Activated naive CD4-positive, alpha-beta T cell treated with anti-CD3 and anti-CD28 coated beads for 36 hours (primary cell): ENCODE measurements around the gene NFYC. TPM values are rescaled to one million over a fixed set of nuclear protein-coding genes. Genes with fewer than 3 reads are reported as not detected.
A peak's percentile ranks its signal among the peaks of the same experiment; 100 is the strongest.

Experiments
- CTCF ChIA-PET: fragments of 350-600 bp; sonication (Branson Sonifier 250); formaldehyde crosslinking; loops from one replicate; lab custom pipeline; 2021; ENCODE audit warnings: antibody characterized with exemption; lab: Charles Lee
- DNase-seq: peaks from one replicate; pipeline ENCODE4 v3.0.0-alpha.2; 2020
- H3K27ac Mint-ChIP-seq: one replicate; pipeline ENCODE4 v1.8.0; 2021; ENCODE audit warnings: mild to moderate bottlenecking, mixed read lengths
- H3K27me3 Mint-ChIP-seq: one replicate; pipeline ENCODE4 v1.8.0; 2021; ENCODE audit warnings: low read depth, mixed read lengths
- H3K36me3 Mint-ChIP-seq: one replicate; pipeline ENCODE4 v1.8.0; 2021; ENCODE audit warnings: low read depth, mixed read lengths
- H3K4me1 Mint-ChIP-seq: one replicate; pipeline ENCODE4 v1.8.0; 2021; ENCODE audit warnings: low read depth, mixed read lengths
- H3K4me3 Mint-ChIP-seq: one replicate; pipeline ENCODE4 v1.8.0; 2021; ENCODE audit warnings: mild to moderate bottlenecking, moderate library complexity, mixed read lengths
- H3K9me3 Mint-ChIP-seq: one replicate; pipeline ENCODE4 v1.8.0; 2021; ENCODE audit warnings: mixed read lengths
- intact Hi-C: fragments of 100-400 bp; cut with micrococcal nuclease; formaldehyde crosslinking; loops from one replicate; pipeline ENCODE4 v1.15.1; 2023
- total RNA-seq, 2 experiments: library from RNA; stranded (reverse); gene quantifications; one replicate each; pipeline ENCODE4 v1.2.3, GENCODE V29; 2021

The NFYC gene
- total RNA-seq, 2 experiments from 2014 or later: 53.5 to 63.1 TPM

- peaks cover 51% of the 10 kb centered on the region for H3K36me3 Mint-ChIP-seq
- intact Hi-C loops: no loop called here
- no peak overlapping the region for H3K4me3 Mint-ChIP-seq
- H3K27ac Mint-ChIP-seq: no peak overlapping the region
- H3K9me3 Mint-ChIP-seq: no peaks in the 10 kb centered on the region
- no peaks in the 10 kb centered on the region for H3K27me3 Mint-ChIP-seq
- H3K4me1 Mint-ChIP-seq: peaks cover 58% of the 10 kb centered on the region
- CTCF ChIA-PET: interaction anchor here (0.7 to 0.9 kb wide), 2 partner anchors 29 to 30 kb away, joined by 3 to 4 read pairs; no protein-coding TSS in a partner anchor
- no peak for DNase-seq
Observed at GRCh38 chr1:40743860-40744259, 52.4 kb downstream of the NFYC start.

GRCh38 chr1:40745176-40745575 is 53.7 kb downstream of the NFYC start:
- H3K4me3 Mint-ChIP-seq: no peak overlapping the region
- peaks cover 45% of the 10 kb centered on the region for H3K36me3 Mint-ChIP-seq
- no peaks in the 10 kb centered on the region for H3K27me3 Mint-ChIP-seq
- CTCF ChIA-PET: interaction anchor here (1.1 kb wide), 1 partner anchor 19 kb away, joined by 3 read pairs; no protein-coding TSS in a partner anchor
- H3K9me3 Mint-ChIP-seq: no peaks in the 10 kb centered on the region
- DNase-seq: no peak
- no peak overlapping the region for H3K27ac Mint-ChIP-seq
- intact Hi-C loops: no loop called here
- H3K4me1 Mint-ChIP-seq: peaks cover 50% of the 10 kb centered on the region

- H3K36me3 Mint-ChIP-seq: peaks cover 42% of the 10 kb centered on the region
- H3K27me3 Mint-ChIP-seq: no peaks in the 10 kb centered on the region
- intact Hi-C loops: no loop called here
- H3K9me3 Mint-ChIP-seq: no peaks in the 10 kb centered on the region
- CTCF ChIA-PET: interaction anchor here (0.8 to 3.0 kb wide), 2 partner anchors 26 to 28 kb away, joined by 3 to 7 read pairs; no protein-coding TSS in a partner anchor
- no peak overlapping the region for H3K27ac Mint-ChIP-seq
- peaks cover 43% of the 10 kb centered on the region for H3K4me1 Mint-ChIP-seq
- no peak overlapping the region for H3K4me3 Mint-ChIP-seq
- DNase-seq: no peak
Observed at GRCh38 chr1:40746344-40747090, 55.0 kb downstream of the NFYC start.

GRCh38 chr1:40748841-40749718 is 57.6 kb downstream of the NFYC start:
- Mint-ChIP-seq H3K36me3 (peaks cover 40% of the 10 kb centered on the region), H3K4me3 (no peak overlapping the region), H3K27ac (no peak overlapping the region), H3K27me3 (no peaks in the 10 kb centered on the region), H3K4me1 (peaks cover 41% of the 10 kb centered on the region), H3K9me3 (no peaks in the 10 kb centered on the region)
- intact Hi-C loops: no loop called here
- CTCF ChIA-PET: interaction anchor here (1.2 to 3.0 kb wide), 2 partner anchors 10 to 25 kb away, joined by 3 to 7 read pairs; no protein-coding TSS in a partner anchor
- no peak for DNase-seq

DNA sequence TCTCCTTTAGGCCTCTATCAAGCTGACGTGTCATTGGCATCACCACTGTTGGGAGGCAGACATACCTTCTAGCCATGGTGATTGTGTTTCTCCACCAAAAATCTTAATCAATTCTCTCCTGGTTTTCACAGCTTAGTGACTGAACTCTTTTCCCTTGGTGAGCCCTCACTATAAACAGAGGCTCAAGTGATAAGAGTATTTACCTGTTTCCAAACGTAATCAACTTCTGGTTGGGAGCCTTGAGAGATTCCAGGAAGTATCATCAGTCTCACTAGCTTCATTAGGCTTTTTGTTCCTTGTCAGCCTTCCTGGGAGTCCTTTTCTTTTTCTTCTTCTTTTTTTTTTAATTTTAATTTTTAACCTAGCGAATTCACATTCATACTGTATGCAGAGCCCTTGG is 58.3 kb downstream of the NFYC start:
- CTCF ChIA-PET: no interaction called here
- Mint-ChIP-seq H3K36me3 (peaks cover 47% of the 10 kb centered on the region), H3K4me3 (no peak overlapping the region), H3K27ac (no peak overlapping the region), H3K9me3 (no peaks in the 10 kb centered on the region), H3K27me3 (no peaks in the 10 kb centered on the region), H3K4me1 (peaks cover 35% of the 10 kb centered on the region)
- no peak for DNase-seq
- intact Hi-C loops: no loop called here

GRCh38 chr1:40750451-40750908 is 59.0 kb downstream of the NFYC start:
- no peaks in the 10 kb centered on the region for H3K27me3 Mint-ChIP-seq
- no peak for DNase-seq
- H3K4me3 Mint-ChIP-seq: no peak overlapping the region
- intact Hi-C loops: no loop called here
- CTCF ChIA-PET: no interaction called here
- H3K36me3 Mint-ChIP-seq: peaks cover 45% of the 10 kb centered on the region
- H3K27ac Mint-ChIP-seq: no peak overlapping the region
- peaks cover 31% of the 10 kb centered on the region for H3K4me1 Mint-ChIP-seq
- H3K9me3 Mint-ChIP-seq: no peaks in the 10 kb centered on the region

DNA sequence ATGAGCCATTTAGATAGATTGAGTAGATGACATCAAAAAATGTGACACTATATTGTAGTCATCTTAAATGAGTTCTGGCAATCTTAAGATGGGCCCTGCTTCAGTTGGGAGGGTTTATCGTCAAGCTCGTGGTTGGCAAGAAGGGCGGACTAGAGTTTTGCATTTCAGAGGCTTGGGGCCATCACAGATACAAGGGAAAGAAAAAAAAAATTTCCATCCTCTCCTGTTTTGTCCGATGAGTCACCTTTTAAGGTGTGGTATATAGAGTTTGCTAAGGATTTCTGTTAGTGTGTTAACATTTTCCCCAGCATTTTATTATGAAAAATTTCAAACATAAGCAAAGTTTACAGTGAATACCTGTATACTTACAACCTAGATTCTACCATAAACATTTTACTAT is 60.3 kb downstream of the NFYC start:
- Mint-ChIP-seq H3K36me3 (peaks cover 41% of the 10 kb centered on the region), H3K9me3 (no peaks in the 10 kb centered on the region), H3K27me3 (no peaks in the 10 kb centered on the region), H3K27ac (no peak overlapping the region), H3K4me3 (no peak overlapping the region), H3K4me1 (peaks cover 23% of the 10 kb centered on the region)
- intact Hi-C loops: no loop called here
- DNase-seq: no peak
- CTCF ChIA-PET: interaction anchor here (1.9 to 3.7 kb wide), 2 partner anchors 23 to 59 kb away, joined by 4 to 17 read pairs; no protein-coding TSS in a partner anchor

GRCh38 chr1:40753142-40753882 is 61.8 kb downstream of the NFYC start:
- no peaks in the 10 kb centered on the region for H3K9me3 Mint-ChIP-seq
- peaks cover 23% of the 10 kb centered on the region for H3K4me1 Mint-ChIP-seq
- H3K27me3 Mint-ChIP-seq: no peaks in the 10 kb centered on the region
- intact Hi-C loops: loop anchor here (1.0 kb wide), 1 partner anchor 11 kb away; no protein-coding TSS in a partner anchor
- peak overlapping the region; percentile 10 for H3K27ac Mint-ChIP-seq
- H3K4me3 Mint-ChIP-seq: no peak overlapping the region
- no peak for DNase-seq
- CTCF ChIA-PET: interaction anchor here (1.1 to 3.7 kb wide), 7 partner anchors 9 to 221 kb away, joined by 3 to 17 read pairs (median 5); no protein-coding TSS in a partner anchor
- H3K36me3 Mint-ChIP-seq: peaks cover 32% of the 10 kb centered on the region

DNA sequence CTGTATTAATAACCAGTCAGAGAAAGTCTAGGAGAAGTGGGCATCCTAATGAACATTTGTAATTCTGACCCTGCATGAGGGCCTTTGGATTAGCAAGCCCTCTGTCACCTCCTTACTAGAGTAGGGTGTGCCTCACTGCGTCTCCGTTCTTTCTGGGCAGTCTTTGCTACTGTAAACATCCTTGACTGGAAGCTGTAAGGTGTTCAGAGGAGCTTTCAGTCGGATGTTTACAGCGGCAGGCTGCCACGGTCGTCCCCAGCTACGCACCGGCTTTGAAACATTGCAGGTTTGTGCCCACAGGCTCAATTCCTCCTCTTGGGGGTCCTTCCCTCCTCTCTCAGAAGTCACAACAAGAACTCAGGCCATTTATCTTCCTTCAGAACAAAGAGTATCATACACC is 62.7 kb downstream of the NFYC start:
- Mint-ChIP-seq H3K4me3 (no peak overlapping the region), H3K27ac (no peak overlapping the region), H3K4me1 (peaks cover 23% of the 10 kb centered on the region), H3K9me3 (no peaks in the 10 kb centered on the region), H3K27me3 (no peaks in the 10 kb centered on the region), H3K36me3 (peaks cover 24% of the 10 kb centered on the region)
- intact Hi-C loops: no loop called here
- CTCF ChIA-PET: interaction anchor here (0.6 to 3.7 kb wide), 8 partner anchors 9 to 222 kb away, joined by 3 to 17 read pairs (median 5); no protein-coding TSS in a partner anchor
- no peak for DNase-seq

DNA sequence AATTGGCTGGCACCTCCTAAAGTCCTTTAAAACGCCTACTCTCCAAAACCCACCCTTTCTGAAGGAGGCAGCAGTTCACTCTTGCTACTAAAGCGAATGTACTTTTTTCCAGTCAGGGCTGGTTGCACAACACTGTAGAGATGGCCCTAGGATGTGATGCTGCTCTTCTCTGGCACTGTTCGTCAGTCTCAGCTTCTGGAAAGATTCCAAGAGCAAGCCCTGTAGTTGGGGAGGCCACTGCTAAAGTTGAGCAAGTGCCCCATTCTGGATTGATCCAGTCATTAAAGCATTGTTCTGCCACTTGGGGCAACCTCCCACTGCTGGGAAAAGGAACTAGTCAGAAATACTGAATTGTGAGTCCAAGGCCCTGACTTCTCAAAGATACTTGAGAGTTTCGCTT is 63.6 kb downstream of the NFYC start:
- CTCF ChIA-PET: interaction anchor here (0.6 to 3.7 kb wide), 6 partner anchors 10 to 199 kb away, joined by 3 to 17 read pairs (median 4); no protein-coding TSS in a partner anchor
- DNase-seq: no peak
- peaks cover 26% of the 10 kb centered on the region for H3K36me3 Mint-ChIP-seq
- H3K9me3 Mint-ChIP-seq: no peaks in the 10 kb centered on the region
- H3K27ac Mint-ChIP-seq: no peak overlapping the region
- intact Hi-C loops: no loop called here
- H3K4me1 Mint-ChIP-seq: peaks cover 23% of the 10 kb centered on the region
- no peaks in the 10 kb centered on the region for H3K27me3 Mint-ChIP-seq
- no peak overlapping the region for H3K4me3 Mint-ChIP-seq

DNA sequence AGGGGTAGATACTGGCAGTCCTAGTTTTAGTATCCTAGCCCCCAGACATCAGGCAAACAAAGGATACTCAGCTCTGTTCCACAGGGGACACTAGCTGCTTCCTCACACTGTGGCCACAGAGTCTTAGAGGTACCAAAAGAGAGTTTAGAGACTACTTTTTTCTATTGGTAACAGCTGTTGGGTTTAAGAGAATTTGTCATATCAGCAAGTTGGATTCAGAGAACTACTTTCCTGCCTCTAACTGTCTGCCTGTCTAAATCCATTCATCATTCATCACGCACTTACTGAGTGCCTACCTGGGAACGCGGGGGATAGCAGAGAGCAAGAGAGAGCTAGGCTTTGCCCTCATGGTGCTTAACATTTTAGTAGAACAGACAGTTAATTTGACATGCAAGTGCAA is 65.0 kb downstream of the NFYC start:
- Mint-ChIP-seq H3K4me3 (no peak overlapping the region), H3K27ac (no peak overlapping the region), H3K9me3 (no peaks in the 10 kb centered on the region), H3K36me3 (peaks cover 24% of the 10 kb centered on the region), H3K27me3 (no peaks in the 10 kb centered on the region), H3K4me1 (peaks cover 21% of the 10 kb centered on the region)
- CTCF ChIA-PET: interaction anchor here (0.6 to 1.1 kb wide), 2 partner anchors 18 to 129 kb away, joined by 4 to 6 read pairs; no protein-coding TSS in a partner anchor
- intact Hi-C loops: no loop called here
- DNase-seq: no peak
